Ovary (tissue), 3 donors: ENCODE data around the gene RGP1.

Experiments used
- CTCF ChIP-seq, 3 donors: fragments of 450-650 bp in 2 of 3; fragments of 200-600 bp in 1 of 3; IDR thresholded peaks; one replicate each; pipeline versions ENCODE4 v1.5.1 to v1.8.0; 2016 to 2022; ENCODE audit warnings: antibody characterized with exemption in 3 of 3, mild to moderate bottlenecking in 1 of 3
- EP300 ChIP-seq: sonication (generic); formaldehyde crosslinking; IDR thresholded peaks from one replicate; pipeline ENCODE4 v1.6.1; 2017; ENCODE audit warnings: antibody characterized with exemption
- POLR2A ChIP-seq: fragments of 450-650 bp; IDR thresholded peaks from one replicate; pipeline ENCODE4 v1.6.1; 2017; ENCODE audit warnings: antibody characterized with exemption, mild to moderate bottlenecking, moderate library complexity
- donor health status: DM: no; HTN: no; CAD: no.

GRCh38 chr9:35706951-35707350 lies 42.1 kb upstream of the RGP1 start:
- TF ChIP-seq CTCF (IDR thresholded peaks at IDR 0.05) = no peak
- TF ChIP-seq EP300 = no peak
- TF ChIP-seq POLR2A = no peak
